Activated CD4-positive, alpha-beta T cell treated with anti-CD3 and anti-CD28 coated beads for 1 hour (primary cell): ENCODE results near the gene LMCD1.

Experiments
- DNase-seq: peaks from one replicate; pipeline ENCODE4 v3.0.0-alpha.2; 2020

LMCD1 gene

DNA sequence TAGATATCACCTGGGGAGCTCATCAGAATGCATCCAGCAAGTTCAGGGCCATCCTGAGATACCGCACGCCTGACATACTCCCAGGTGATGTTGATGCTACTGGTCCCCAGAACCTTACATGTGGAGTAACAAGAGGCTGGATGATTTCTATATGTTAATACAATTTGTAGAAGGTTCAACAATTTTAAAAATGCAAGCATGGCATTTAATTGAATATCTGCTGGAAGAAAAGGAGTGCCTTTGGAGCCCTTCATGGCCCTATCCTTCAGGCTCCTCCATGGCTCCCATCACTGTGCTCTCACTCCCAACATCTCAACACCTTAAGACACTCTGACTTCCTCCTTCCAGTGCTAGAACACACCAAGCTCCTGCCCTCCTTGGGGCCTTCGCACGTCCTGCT lies 36.6 kb downstream of the LMCD1 start:
- DNase-seq: no peak

DNA sequence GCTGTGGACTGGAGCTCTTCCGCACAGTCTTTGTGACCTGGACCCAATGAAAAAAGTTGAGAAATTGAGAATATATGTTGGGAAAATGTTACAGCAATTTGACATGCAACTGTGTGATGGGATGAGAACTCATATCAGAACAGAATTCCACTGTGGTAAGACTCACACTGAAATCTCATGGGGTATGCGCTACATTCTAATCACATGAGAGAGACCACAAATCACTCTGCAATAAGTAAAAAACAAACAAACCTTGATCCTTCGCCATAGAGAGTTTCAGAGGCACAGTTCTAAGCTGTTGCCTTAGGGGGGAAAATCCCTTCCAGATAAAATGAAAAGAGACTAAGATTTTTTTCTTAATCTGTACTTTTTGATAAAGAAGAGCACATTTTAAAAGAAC lies 37.3 kb downstream of the LMCD1 start:
- no peak for DNase-seq

DNA sequence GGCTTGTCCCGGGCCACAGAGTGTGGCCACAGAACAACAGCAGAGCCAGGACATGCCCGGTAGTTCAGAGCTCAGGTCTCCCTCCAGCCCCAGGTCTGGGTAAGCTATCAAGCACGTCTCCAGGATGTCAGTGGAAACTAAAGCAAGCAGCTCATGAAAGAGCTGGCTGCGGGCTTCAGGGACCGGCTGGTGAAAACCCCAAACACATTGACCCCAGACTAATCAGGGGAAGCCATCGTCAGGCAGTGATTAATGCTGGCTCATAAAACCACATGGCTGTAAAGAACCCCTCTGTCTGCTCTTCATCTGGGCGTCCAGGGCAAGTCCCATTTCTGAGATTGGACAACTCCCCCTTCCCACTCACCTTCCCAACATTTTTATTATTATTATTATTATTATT lies 37.8 kb downstream of the LMCD1 start:
- DNase-seq: no peak

DNA sequence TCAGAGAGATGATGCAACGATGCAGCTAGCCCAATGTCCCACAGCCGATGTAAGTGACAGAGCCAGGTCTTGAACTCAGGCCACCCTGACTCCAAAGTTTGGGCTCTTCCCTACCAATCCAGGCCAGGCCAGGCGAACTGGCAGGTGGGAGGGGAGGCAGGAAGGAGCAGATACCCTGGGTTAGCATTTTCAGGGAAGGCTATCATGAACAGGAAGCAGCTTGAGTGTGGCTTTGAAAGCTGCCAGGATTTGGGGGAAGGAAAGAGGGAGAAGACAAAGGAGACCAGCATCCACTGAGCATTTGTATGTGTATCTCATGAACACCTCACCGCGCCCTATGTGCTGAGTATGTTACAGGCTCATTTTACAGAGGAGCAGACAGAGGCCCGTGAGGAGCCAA lies 38.8 kb downstream of the LMCD1 start:
- DNase-seq: no peak

DNA sequence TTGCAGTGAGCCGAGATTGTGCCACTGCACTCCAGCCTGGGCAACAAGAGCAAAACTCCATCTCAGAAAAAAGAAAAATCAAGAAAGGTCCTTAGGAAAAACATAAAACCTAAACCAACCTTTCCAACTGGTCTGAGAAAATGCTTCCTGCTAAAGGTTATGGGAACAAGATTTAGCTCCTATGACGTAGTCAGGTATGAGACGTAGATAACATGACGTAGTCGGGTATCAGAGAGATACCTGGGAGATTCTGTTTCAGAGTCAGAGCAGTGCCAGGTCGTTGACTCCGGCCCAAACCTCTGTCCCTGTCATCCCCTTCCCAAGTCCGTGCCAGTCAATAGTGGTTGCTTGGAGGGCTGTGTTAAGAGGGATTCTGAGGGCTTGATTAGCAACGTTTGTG lies 39.9 kb downstream of the LMCD1 start:
- no peak for DNase-seq

DNA sequence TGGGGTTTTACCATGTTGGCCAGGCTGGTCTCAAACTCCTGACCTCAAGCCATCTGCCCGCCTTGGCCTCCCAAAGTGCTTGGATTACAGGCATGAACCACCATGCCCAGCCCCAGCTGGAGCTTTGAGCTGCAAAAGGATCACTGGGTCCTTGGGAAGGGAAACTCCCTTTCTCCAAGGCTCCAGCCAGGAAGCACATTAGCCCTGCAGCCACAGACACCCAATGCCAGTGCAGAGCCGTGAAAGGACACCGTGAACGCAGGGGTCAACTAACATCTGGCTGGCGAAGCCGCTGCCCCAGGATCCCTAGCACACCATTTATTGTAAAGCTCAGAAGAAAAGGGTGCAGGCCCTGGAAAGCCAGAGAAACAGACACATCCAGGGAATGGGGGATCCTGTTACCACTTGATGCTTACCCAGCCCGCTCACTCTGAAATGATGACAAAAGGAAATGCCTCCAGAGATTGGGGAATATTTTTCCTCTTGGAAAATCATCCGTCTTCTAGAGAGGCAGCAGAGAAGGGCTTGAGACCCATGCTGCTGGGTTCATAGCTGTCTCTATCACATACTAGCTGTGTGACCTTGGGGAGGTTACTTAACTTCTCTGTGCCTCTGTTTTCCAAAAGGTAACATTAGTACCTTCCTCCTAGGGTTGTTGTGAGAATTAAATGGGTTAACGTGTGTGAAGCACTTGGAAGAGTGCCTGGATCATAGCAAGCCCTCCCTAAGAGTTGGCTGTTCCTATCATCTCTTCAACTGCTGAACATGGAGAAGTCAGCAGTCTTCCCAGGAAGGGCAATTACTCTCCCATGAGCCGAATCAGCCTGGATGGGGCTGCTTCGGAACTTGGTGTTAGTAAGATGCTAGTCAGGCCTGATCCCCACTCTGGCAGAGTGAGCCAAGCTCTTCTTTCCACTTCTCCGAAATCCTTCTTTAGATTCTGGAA lies 40.8 kb downstream of the LMCD1 start:
- no peak for DNase-seq

DNA sequence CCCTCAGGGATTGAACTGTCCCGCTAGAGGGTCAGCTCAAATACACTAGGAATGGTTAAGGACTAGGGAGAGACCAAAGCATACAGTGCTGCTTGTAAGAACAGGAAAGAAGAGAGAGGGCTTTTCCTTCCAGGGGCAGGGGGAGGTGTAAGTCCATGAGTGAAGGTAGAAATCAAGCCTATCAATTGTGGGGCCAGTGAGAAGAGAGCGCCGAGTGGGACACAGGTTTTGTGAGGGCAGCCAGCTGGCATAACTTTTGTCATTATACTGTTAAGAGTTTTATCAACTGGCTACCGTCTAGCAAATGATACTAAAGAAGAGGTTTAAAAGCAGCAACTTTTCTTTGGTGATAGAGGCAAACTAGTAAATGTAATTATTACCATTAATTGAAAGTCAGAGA lies 45.0 kb downstream of the LMCD1 start:
- DNase-seq: no peak

DNA sequence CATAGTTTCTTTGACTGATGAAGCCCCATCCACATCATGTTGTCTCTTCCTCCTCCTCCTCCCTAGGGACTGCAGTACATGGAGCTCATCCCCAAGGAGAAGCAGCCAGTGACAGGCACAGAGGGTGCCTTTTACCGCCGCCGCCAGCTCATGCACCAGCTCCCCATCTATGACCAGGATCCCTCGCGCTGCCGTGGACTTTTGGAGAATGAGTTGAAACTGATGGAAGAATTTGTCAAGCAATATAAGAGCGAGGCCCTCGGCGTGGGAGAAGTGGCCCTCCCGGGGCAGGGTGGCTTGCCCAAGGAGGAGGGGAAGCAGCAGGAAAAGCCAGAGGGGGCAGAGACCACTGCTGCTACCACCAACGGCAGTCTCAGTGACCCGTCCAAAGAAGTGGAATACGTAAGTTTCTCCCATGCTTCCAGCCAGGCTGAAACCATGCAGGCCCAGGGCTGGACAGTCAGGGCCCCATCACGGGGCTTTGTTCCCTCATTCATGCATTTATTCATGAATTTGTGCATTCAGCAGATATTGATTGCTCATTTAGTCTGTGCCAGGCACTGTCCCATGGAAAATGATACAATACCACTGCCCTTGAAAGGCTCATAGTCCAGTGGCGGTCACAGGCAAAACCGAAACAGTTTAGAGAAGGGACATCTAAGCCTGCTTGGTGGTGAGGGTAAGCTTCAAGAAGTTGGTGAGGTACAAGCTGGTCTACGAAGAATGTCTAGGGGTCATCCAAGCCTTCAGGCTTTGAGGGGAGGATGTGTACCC lies 47.1 kb downstream of the LMCD1 start:
- no peak for DNase-seq

DNA sequence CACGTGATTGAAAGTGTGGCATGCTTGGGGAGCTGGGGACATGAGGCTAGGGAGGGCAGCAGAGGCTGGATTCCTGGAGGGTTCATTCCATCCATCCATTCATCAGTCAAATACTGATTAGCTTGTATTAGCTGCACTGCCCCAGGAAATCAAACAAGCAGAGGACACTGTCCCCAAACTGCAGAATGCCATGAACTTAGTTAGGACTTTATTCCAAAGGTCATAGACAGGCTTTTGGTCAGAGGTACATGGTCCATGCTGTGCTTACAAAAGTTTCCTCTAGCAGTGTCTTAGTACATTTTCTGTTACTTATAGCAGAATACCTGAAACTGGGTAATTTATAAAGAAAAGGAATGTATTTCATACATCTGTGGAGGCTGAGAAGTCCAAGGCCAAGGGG lies 47.7 kb downstream of the LMCD1 start:
- DNase-seq: no peak

DNA sequence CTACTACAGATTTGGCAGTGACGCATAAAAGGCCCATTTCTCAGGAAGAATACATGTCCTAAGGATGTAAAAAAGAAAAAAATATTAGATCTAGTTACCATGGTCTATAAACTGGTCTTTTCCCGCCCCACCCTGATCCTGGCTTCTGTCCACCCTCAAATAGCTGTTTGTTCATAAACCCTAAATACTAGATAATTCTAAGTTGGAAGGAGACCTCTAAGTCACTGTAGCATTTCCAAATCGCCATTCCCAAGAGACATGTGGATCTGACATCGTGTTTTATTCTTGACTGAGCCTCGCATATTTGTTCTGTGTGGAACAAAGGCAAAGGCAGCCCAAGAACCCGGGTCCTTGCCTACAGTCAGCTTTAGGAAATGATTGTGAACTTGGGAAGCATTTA lies 49.0 kb downstream of the LMCD1 start:
- DNase-seq: no peak

DNA sequence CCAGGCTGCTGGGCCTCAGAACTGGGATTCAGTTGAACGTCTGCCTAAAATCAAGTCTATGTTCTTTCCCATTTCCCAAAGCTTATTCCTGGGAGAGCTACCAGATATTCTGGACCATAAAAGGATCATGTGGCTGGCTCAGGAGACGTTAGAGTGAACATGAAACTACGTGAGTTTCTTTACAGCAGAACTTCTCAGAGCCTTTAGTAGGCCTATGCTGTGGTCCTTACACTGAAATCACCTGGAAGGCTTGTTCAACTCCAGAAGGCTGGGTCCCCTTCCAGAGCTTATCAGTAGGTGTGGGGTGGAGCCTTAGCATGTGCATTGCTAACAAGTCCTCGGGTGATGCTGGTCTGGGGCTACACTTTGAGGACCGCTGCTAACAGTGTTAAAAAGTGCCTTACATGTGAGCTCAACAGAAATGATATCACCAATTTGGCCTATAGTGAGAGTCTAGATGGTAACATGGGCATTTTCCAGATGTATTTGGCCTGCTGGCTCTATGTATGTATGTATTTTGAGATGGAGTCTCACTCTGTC lies 50.7 kb downstream of the LMCD1 start:
- DNase-seq: no peak

DNA sequence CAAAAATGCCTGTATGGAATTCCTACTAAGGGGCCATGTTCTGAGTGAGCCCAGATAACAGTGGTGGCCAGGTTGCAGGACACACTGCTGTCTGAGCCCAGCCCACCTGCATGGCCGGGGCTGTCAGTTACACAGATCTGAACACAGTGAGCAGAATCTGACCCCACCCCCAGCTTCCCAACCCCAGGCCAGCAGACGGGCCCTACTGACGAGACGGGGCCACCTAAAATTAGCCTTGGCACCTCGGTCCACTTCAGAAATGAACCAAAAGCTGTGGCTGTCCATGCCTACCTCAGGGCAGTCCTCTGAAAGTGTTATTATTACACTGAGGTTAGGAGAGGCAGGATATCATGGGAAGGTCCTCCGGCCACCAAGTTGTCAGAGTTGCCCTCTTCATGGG lies 51.8 kb downstream of the LMCD1 start:
- DNase-seq: no peak

DNA sequence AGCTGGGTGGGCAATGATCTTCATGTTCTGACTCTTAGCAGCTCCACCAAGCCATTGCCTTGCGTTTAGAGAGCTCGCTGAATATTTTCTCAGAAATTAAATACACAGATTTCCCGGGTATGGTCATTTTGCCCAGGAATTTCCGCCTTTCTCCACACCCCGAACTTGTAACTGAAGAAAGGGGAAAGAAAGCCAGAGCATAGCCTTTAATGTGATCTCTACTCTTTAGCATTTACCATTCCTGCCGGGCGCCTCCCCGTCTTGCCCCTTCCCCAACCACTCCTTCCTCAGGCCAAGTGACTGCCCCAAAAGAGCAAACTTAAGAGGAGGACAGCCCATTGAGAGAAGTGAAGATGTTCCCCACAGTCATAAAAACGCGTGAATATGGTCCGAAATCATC lies 53.1 kb downstream of the LMCD1 start:
- DNase-seq: no peak

DNA sequence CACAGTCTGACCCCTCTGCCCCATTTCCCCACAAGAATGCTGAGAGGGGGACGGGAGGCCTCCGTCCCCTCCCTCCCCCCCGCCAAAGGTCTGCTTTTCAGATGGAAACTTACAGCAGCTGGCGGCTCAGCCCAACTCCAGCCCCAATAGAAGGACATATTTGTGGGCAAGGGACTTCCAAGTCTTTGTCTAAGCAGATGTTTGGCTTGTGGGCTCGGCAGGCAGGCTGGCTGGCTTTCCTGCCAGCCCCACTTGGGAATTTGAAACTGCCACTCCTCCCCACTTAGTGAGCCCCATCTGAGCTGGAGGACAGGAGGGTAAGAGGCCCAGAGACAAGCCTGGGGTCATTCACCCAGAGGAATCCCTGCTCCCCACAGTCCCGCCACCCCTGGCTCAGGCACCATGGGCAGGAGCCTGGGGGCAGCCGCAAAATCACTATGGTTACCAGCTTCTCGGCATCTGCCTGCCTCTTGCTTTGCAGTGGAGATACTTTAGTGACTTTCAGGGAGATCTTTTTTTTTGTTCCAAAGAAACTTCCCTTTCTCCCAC lies 53.6 kb downstream of the LMCD1 start:
- no peak for DNase-seq

DNA sequence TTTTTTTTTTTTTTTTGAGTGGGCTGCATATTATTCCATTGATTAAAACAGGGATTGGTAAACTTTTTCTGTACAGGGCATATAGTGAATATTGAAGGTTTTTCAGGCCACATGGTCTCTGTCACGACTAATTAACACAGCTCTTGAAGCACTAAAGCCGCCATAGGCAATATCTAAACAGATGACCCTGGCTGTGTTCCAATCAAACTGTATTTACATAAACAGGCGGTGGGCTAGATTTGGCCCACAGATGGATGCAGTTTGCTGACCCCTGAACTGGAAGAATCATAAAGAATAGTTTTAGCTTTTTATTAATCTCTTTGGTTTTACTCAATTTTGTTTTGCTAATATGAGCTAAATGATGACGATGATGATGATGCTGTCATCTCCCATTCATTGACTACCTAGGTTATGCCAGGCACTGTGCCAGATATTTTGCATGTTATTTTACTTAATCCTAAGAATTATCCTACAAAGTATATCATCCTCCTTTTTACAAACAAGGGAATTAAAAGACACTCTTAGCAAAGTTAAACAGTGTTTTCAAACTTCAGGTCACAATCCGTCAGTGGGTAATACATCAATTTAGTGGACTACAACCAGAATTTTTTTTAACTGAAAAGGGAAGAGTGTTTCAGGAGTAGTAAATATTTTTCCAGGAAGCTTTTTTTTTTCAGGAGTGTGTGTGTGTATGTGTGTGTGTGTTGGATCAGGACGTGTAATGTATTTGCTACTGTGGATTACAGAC lies 54.3 kb downstream of the LMCD1 start:
- DNase-seq: no peak

DNA sequence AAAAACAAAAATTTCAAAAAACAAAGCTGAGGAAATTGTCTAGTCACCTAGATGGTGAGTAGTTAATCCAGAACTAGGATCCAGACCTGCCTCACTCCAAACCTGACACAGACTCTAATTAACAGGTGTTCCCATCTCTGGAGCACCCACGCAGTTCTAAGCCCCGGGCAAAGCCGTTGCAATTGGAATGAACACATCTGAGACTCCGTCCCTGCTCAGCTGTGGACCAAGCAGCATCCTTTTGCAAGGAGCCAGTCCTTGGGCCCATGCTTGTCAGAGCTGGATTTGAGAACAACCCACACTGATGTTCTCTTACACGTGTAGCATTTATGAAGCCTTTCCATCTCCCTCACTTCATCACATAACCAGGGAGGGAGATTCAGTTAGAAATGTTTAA lies 54.8 kb downstream of the LMCD1 start:
- no peak for DNase-seq

DNA sequence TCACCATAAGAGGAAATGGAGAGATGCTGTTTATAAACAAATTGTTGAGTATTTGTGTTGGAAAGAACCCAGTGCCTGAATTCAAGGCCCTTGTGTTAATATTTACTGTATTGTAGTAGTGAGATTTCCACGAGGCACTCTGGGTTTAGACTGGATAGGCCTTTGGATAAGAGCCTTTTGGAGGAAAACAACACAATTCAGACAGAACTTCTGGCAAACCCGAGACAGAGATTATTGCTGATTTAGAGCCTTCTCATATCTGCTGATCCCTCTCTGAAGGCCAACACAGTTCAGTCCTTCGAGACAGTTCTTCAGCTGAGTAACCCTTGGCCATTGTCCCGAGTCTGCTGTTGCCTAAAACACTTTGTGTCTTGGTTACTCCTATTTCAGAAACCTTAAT lies 55.7 kb downstream of the LMCD1 start:
- DNase-seq: no peak

DNA sequence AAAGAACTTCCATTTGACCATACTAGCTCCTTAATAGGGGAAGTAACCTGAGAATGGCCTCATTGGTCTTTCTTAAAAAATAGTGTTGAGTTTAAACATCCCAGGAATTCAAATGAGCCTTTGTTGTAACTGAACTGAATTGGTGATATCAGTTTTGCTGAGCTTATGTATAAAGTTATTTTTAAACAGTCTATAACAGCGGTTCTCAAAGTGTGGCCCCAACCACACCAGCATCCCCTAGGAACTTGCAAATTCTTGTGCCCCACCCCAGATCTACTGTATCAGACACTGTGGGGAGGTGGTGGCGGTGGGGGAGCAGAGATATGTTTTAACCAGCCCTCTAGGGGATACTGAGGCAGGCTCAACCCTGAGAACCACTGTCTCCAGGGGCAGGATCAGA lies 57.0 kb downstream of the LMCD1 start:
- no peak for DNase-seq

DNA sequence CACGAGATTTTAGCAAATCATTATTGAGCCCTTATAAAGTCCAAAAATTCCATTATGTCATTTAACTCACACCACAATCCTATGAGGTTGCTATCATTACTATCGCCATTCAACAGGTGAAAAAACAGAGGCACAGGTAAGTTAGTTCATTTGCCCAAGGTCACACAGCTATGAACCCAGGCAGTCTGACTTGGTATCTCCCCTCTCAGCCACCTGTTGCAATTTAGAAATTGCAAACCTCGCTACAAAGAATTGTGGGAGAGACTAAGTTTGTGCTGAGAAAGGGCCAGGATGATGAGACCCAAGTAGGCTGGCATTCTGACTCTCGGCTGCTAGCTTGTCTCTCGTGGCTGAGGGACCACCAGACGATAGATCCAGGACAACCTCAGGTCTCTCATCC lies 57.7 kb downstream of the LMCD1 start:
- no peak for DNase-seq

DNA sequence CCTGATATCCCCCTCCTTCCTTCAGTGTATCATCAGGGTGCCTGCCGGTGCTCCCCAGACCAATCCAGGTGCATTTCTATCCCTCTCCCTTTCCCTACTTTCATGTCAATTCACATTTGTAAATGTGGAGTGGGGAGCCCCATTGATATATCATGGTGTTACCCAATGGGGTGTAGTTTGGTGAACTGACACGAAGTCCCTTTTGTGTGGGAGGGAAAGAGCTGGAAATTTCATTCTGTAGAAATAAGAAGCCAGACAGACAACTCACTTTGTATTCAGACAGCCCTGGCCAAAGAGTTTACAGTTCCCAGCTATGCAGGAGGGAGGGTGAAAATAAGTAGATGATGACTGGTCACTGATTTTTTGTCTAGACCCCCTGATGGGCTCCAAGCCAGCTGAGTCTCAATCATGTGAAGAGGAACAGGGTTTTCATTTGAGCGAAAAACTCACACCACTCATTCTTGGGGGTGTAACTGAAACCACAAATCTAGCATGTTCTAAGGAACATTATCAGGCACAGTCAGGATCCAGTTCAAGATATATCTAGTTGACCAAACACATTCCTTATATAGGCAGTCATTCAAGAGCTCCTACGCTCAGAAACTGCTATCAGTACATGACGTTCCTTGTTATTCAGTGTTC lies 58.9 kb downstream of the LMCD1 start:
- DNase-seq: no peak

DNA sequence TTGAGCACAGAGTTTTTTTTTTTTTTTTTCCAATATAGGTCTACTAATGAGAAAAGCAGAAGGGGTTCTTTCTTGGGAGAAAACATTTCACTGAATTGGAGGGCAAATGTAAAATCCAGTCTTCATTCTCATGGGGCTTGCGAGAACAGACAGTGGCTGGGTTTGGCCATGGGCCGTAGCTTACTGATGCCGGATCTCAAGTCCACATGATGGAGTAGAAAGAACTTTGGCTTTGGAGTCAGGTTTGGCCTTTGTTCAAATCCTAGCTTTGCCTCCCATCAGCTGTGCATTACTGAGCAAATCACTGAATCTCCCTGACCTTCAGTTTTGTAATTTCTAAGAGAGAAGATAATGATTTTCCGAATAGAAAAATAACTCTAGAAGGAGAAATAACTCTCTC lies 59.7 kb downstream of the LMCD1 start:
- DNase-seq: no peak

DNA sequence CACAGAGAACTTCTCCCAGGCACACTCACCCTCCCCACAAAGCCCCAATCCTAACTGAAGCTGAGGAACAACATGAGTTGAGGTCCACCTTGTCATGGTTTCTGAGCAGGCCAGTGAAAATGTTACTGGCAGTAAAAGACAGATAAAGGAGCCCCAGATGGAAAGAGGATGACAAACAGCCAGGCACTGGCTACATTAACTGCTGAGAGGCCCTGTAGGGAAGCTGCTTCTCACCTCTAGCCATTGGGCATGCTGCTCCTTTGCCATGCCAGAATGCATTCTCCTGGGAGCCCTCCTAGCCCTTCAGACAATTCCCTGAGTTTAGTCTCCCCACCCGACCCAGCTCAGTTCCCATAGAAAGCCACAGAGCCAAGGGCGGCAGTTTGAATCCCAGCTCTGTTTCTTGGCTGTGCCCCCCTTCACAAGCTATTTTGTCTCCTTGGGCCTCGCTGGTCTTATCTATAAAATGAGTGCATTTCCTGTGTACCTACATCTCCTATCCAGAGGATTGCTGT lies 60.5 kb downstream of the LMCD1 start:
- no peak for DNase-seq
